Thoracic aorta (tissue), 2 donors: ENCODE data around the gene HEBP2. TPM values are rescaled to one million over a fixed set of nuclear protein-coding genes. Genes with fewer than 3 reads are reported as not detected.

Source experiments
- ATAC-seq: fragments of 150-250 bp; one replicate; pipeline ENCODE4 v1.8.0; 2017; ENCODE audit warnings: low read depth; ENCODE audit not compliant: insufficient number of reproducible peaks, low FRiP score
- DNase-seq: peaks from one replicate; pipeline ENCODE4 v3.0.0-alpha.2; 2020; ENCODE audit warnings: low spot score
- H3K27ac ChIP-seq, 2 donors: fragments of 200-600 bp; sonication (generic); 1 replicate in 1 of 2; 2 replicates in 1 of 2; pipeline ENCODE4 v1.5.1; 2016; ENCODE audit warnings: mild to moderate bottlenecking in 2 of 2, moderate library complexity in 2 of 2
- H3K27me3 ChIP-seq: fragments of 200-600 bp; sonication (generic); replicated peaks from 2 replicates; pipeline ENCODE4 v1.6.0; 2016; ENCODE audit warnings: mild to moderate bottlenecking; ENCODE audit not compliant: insufficient read depth
- H3K36me3 ChIP-seq: fragments of 200-600 bp; sonication (generic); one replicate; pipeline ENCODE4 v1.5.1; 2016
- H3K4me1 ChIP-seq, 2 donors: fragments of 200-600 bp; sonication (generic); 1 replicate in 1 of 2; 2 replicates in 1 of 2; pipeline versions ENCODE4 v1.5.1 to v1.6.0; 2016; ENCODE audit warnings: low read depth in 2 of 2, mild to moderate bottlenecking in 1 of 2; ENCODE audit not compliant: control insufficient read depth in 1 of 2
- H3K4me3 ChIP-seq: fragments of 200-600 bp; sonication (generic); 2 replicates; pipeline ENCODE4 v1.5.1; 2016; ENCODE audit warnings: mild to moderate bottlenecking
- H3K9me3 ChIP-seq: fragments of 200-600 bp; sonication (generic); 2 replicates; pipeline ENCODE4 v1.5.1; 2016
- CTCF ChIP-seq: fragments of 200-600 bp; sonication (generic); IDR thresholded peaks from one replicate; pipeline ENCODE4 v1.5.1; 2019; ENCODE audit warnings: antibody characterized with exemption
- total RNA-seq, 2 donors: library from RNA; depleted of rRNA; stranded (reverse); fragments of >200 nt; gene quantifications; one replicate each; pipeline versions ENCODE4 v1.1.0 to v1.2.3, GENCODE V29; 2016

Gene HEBP2
- total RNA-seq, 2 donors from 2014 or later = 49.0 to 62.4 TPM

- no peak for ATAC-seq
Measured at GRCh38 chr6:138371720-138372119, 32.3 kb upstream of the HEBP2 start.

GRCh38 chr6:138372711-138373463 is 31.1 kb upstream of the HEBP2 start:
- ATAC-seq (no peak), DNase-seq (no peak)
- no peak for TF ChIP-seq CTCF
- Histone ChIP-seq H3K4me3 (no peak overlapping the region), H3K27me3 (no peaks in the 10 kb centered on the region), H3K9me3 (no peaks in the 10 kb centered on the region), H3K36me3 (no peaks in the 10 kb centered on the region), H3K4me1 (no peaks in the 10 kb centered on the region), H3K27ac (no peak overlapping the region)

More at GRCh38 chr6:138371720-138372119, 32.3 kb upstream of the HEBP2 start:
- H3K4me3 ChIP-seq = no peak overlapping the region
- H3K36me3 ChIP-seq = no peaks in the 10 kb centered on the region
- no peaks in the 10 kb centered on the region for H3K4me1 ChIP-seq
- no peak for TF ChIP-seq CTCF
- no peak for DNase-seq
- H3K27me3 ChIP-seq = no peaks in the 10 kb centered on the region
- no peak overlapping the region for H3K27ac ChIP-seq
- H3K9me3 ChIP-seq = no peaks in the 10 kb centered on the region

GRCh38 chr6:138374230-138374629 is 29.8 kb upstream of the HEBP2 start:
- Histone ChIP-seq H3K27me3 (no peaks in the 10 kb centered on the region), H3K9me3 (no peaks in the 10 kb centered on the region), H3K4me1 (no peaks in the 10 kb centered on the region), H3K4me3 (no peak overlapping the region), H3K36me3 (no peaks in the 10 kb centered on the region), H3K27ac (no peak overlapping the region)
- ATAC-seq = no peak
- TF ChIP-seq CTCF = no peak
- DNase-seq = no peak

GRCh38 chr6:138374815-138375214 is 29.2 kb upstream of the HEBP2 start:
- DNase-seq (no peak), ATAC-seq (no peak)
- no peak for TF ChIP-seq CTCF
- H3K4me1 ChIP-seq = no peaks in the 10 kb centered on the region
- H3K27me3 ChIP-seq = no peaks in the 10 kb centered on the region
- no peak overlapping the region for H3K27ac ChIP-seq
- H3K36me3 ChIP-seq = no peaks in the 10 kb centered on the region
- H3K9me3 ChIP-seq = no peaks in the 10 kb centered on the region
- H3K4me3 ChIP-seq = no peak overlapping the region

- H3K27ac ChIP-seq = no peak overlapping the region
- ATAC-seq = no peak
- no peaks in the 10 kb centered on the region for H3K4me1 ChIP-seq
- TF ChIP-seq CTCF = no peak
- H3K4me3 ChIP-seq = no peak overlapping the region
- H3K9me3 ChIP-seq = no peaks in the 10 kb centered on the region
- no peaks in the 10 kb centered on the region for H3K27me3 ChIP-seq
- DNase-seq = no peak
- no peaks in the 10 kb centered on the region for H3K36me3 ChIP-seq
Measured at GRCh38 chr6:138377042-138377441, 27.0 kb upstream of the HEBP2 start.
